ENCODE data around the gene IGSF6. TPM values are rescaled to one million over a fixed set of nuclear protein-coding genes. Genes with fewer than 3 reads are reported as not detected.

The IGSF6 gene
- total and polyA plus RNA-seq, 2 experiments from 2014 or later: 0.13 TPM; not detected in 1

DNA sequence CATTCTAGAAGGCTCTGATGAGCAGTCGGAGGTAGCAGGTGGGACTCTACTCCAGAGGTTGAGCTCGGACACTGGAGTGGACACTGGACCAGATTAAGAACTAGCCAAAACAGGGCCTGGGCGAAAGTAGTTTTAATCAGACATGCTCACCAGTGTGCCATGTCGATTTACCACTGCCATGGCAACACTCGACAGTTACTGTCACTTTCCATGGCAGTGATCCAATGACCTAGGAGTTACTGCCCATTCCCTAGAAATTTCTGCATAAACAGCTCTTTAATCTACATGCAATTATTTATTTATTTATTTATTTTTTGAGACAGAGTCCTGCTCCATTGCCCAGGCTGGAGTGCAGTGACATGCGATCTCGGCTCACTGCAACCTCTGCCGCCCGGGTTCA is 60.2 kb downstream of the IGSF6 start:
- no peaks in the 10 kb centered on the region for H3K36me3 ChIP-seq
- H3K27ac ChIP-seq: no peak overlapping the region
- no peak for DNase-seq (ENCODE audit: low read depth in 1 of 2, low spot score in 1 of 2)
- H3K9me3 ChIP-seq (ENCODE audit: low read depth): no peaks in the 10 kb centered on the region
- no peaks in the 10 kb centered on the region for H3K27me3 ChIP-seq
- H3K4me3 ChIP-seq: no peak overlapping the region
- no peak for TF ChIP-seq CTCF (IDR thresholded peaks at IDR 0.05; ENCODE audit: low read depth, low read length)
- H3K4me1 ChIP-seq (ENCODE audit: low read depth): no peaks in the 10 kb centered on the region

GRCh38 chr16:21590796-21591195 is 61.6 kb downstream of the IGSF6 start:
- no peaks in the 10 kb centered on the region for H3K36me3 ChIP-seq
- no peak for TF ChIP-seq CTCF (IDR thresholded peaks at IDR 0.05; ENCODE audit: low read depth, low read length)
- H3K27me3 ChIP-seq: no peaks in the 10 kb centered on the region
- DNase-seq (ENCODE audit: low read depth in 1 of 2, low spot score in 1 of 2): peak in 1 of 2 donors; percentile 29
- no peak overlapping the region for H3K4me3 ChIP-seq
- no peaks in the 10 kb centered on the region for H3K9me3 ChIP-seq (ENCODE audit: low read depth)
- H3K4me1 ChIP-seq (ENCODE audit: low read depth): no peaks in the 10 kb centered on the region
- H3K27ac ChIP-seq: no peak overlapping the region

DNA sequence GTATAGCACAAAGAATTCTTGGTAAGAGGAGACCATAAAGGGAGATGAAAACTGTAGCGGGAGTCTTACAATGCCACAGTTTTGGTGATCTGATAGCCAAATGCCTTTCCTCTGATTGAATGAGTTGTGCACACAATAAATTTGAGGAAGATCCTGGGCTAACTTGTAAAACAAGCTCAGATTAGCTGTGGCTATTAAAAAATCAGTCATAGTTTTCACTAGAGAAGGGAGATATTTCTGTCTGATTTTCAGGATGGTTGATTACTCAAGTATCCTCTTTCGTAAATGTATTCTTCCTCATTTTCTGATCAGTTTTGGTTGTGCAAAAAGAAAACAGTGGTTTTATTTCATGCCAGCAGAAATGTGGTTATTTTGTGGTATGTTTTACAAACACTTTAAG is 62.1 kb downstream of the IGSF6 start:
- Histone ChIP-seq H3K36me3 (no peaks in the 10 kb centered on the region), H3K9me3 (ENCODE audit: low read depth) (no peaks in the 10 kb centered on the region), H3K27me3 (no peaks in the 10 kb centered on the region), H3K4me1 (ENCODE audit: low read depth) (no peaks in the 10 kb centered on the region), H3K27ac (no peak overlapping the region), H3K4me3 (no peak overlapping the region)
- DNase-seq (ENCODE audit: low read depth in 1 of 2, low spot score in 1 of 2): peak in 1 of 2 donors; percentile 25
- no peak for TF ChIP-seq CTCF (IDR thresholded peaks at IDR 0.05; ENCODE audit: low read depth, low read length)

- TF ChIP-seq CTCF (IDR thresholded peaks at IDR 0.05; ENCODE audit: low read depth, low read length): no peak
- no peaks in the 10 kb centered on the region for H3K4me1 ChIP-seq (ENCODE audit: low read depth)
- no peaks in the 10 kb centered on the region for H3K27me3 ChIP-seq
- DNase-seq (ENCODE audit: low read depth in 1 of 2, low spot score in 1 of 2): no peak
- H3K4me3 ChIP-seq: no peak overlapping the region
- no peaks in the 10 kb centered on the region for H3K36me3 ChIP-seq
- H3K9me3 ChIP-seq (ENCODE audit: low read depth): no peaks in the 10 kb centered on the region
- no peak overlapping the region for H3K27ac ChIP-seq
These were observed 62.9 kb downstream of the IGSF6 start for GRCh38 chr16:21589551-21589950.

Other genes with a start within 250 kb of the IGSF6 start
- gene METTL9, start 53.0 kb downstream of the IGSF6 start, total RNA-seq: 247 and 313 TPM in 2 replicates
- gene METTL9, start 53.0 kb downstream of the IGSF6 start, polyA plus RNA-seq: 125 and 129 TPM in 2 replicates
- 0.11 and 0.51 TPM in 2 replicates for gene OTOA, start 11.4 kb upstream of the IGSF6 start, total RNA-seq
- not detected in 2 replicates for gene OTOA, start 11.4 kb upstream of the IGSF6 start, polyA plus RNA-seq
- 5.2 and 6.5 TPM in 2 replicates for gene NPIPB4, start 205.1 kb upstream of the IGSF6 start, total RNA-seq
- 21.0 and 31.1 TPM in 2 replicates for gene NPIPB4, start 205.1 kb upstream of the IGSF6 start, polyA plus RNA-seq